Astrocyte of the hippocampus (primary cell): ENCODE measurements around the gene ZC3H14.
A peak's percentile ranks its signal among the peaks of the same experiment; 100 is the strongest.

Experiments used
- DNase-seq: peaks from one replicate; pipeline ENCODE4 v3.0.0; 2011; ENCODE audit warnings: low read depth, low spot score

Gene ZC3H14

GRCh38 chr14:88604212-88604611, 41.4 kb downstream of the ZC3H14 start:
- no peak for DNase-seq

DNA sequence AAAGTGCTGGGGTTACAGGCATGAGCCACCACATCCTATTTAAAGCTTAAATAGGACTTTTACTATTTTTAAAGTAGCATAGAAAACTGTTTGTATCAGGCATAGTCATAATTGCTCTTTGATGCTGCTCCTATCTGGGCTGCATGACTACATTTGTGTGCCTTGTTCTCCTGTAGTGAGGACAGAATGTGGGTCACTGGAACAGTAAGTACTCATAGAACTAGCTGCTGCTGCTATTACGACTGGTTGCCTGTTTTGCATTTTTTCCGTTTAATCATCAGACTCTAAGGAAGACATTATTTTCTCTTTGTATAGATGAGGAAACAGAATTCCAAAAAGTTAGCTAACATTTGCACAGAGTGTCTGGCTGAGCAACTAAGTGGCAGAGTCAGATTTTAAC, 42.8 kb downstream of the ZC3H14 start:
- DNase-seq = no peak

DNA sequence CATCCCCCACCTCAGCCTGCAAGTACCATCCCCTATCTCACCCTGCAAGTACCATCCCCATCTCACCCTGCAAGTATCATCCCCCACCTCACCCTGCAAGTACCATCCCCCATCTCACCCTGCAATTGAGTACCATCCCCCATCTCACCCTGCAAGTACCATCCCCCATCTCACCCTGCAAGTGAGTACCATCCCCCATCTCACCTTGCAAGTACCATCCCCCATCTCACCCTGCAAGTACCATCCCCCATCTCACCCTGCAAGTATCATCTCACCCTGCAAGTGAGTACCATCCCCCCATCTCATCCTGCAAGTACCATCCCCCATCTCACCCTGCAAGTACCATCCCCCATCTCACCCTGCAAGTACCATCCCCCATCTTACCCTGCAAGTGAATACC, 45.0 kb downstream of the ZC3H14 start:
- DNase-seq = no peak

- peak; percentile 14 for DNase-seq
Measured at GRCh38 chr14:88611878-88612277, 49.0 kb downstream of the ZC3H14 start.

- peak; percentile 26 for DNase-seq
Measured at GRCh38 chr14:88612981-88613380, 50.1 kb downstream of the ZC3H14 start.

DNA sequence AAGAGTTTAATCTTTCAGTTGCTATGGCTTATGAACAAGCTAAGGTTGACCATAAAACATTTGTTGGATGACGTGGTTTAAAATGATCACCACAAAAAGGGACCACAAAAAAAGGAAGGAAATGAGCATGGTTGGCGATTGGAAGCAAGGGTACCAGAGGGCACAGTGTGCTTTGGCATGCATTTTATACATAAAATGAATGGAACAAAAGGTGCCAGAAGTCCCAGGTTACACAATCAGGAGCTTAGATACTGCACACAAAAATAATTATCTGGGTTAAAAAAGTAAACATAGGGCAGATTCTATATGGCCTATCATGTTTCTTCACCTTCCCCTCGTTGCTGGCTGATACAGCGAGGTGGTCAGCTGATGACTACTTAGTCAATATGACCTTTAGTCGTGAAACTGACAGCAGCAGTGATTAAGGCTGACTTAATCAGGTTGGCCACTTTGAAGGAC, 50.7 kb downstream of the ZC3H14 start:
- peak; percentile 80 for DNase-seq

- DNase-seq = peak; percentile 76
Measured at GRCh38 chr14:88614218-88614907, 51.5 kb downstream of the ZC3H14 start.

- DNase-seq = no peak
Measured at GRCh38 chr14:88616697-88617096, 53.9 kb downstream of the ZC3H14 start.

GRCh38 chr14:88617479-88617878, 54.6 kb downstream of the ZC3H14 start:
- no peak for DNase-seq

- DNase-seq = no peak
Measured at GRCh38 chr14:88618476-88618875, 55.6 kb downstream of the ZC3H14 start.

DNA sequence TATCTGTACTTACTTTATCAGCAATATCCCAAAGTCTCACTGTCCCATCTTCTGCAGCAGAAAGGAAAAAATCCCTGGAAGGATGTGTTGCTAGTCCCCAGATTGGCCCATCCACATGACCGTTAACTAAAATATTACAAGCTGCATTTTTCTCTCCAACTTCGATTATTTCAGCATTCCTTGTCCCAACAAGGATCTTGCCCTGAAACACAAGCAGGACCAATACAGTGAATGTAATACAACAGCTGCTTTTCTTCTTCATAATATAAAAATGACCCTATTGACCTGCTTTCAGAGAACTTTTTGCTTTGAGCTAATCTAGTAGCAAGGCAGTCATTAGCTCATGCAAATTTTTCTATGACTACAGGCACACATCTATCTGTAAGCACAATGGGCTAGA, 58.3 kb downstream of the ZC3H14 start:
- no peak for DNase-seq

DNA sequence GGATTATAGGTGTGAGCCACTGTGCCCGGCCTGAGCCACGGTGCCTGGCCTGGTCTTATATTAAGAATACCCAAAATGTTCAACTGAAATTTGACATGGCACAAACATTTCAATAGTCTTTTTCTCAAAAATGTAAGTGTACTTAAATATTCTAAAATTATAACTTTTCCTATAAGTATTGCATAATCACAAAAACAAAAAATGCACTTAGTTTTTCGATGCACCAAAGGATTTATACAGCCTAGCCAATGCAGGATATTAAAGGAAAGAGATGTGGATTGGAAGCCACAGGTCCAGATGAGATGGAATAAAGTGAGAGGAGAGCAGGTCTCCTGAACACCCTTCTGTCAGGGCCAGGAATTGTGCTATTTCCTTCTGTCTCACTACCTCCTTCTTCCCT, 62.8 kb downstream of the ZC3H14 start:
- no peak for DNase-seq

- no peak for DNase-seq
Measured at GRCh38 chr14:88628033-88628432, 65.2 kb downstream of the ZC3H14 start.

- no peak for DNase-seq
Measured at GRCh38 chr14:88628462-88628861, 65.6 kb downstream of the ZC3H14 start.

GRCh38 chr14:88630565-88630964, 67.7 kb downstream of the ZC3H14 start:
- peak; percentile 88 for DNase-seq

GRCh38 chr14:88631091-88631490, 68.3 kb downstream of the ZC3H14 start:
- no peak for DNase-seq

DNA sequence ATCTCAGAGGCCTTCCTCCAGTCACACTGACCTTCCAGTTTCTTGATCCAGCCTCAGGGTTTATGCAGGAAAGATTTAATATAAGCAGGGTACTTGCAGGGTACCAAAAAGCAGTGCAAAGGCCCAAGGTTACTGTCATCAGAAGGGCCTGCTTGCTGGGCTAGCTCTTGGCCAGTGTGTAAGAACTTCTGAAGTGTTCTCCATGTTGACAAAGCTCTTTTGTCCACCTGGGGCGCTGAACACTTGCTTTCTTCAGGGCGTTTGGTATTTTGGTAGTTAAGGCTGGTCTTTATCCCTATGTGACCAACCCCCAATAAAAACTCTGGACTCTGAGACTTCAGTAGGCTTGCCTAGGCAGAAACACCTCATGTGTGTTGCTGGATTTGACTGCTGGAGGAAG, 69.7 kb downstream of the ZC3H14 start:
- DNase-seq = no peak

DNA sequence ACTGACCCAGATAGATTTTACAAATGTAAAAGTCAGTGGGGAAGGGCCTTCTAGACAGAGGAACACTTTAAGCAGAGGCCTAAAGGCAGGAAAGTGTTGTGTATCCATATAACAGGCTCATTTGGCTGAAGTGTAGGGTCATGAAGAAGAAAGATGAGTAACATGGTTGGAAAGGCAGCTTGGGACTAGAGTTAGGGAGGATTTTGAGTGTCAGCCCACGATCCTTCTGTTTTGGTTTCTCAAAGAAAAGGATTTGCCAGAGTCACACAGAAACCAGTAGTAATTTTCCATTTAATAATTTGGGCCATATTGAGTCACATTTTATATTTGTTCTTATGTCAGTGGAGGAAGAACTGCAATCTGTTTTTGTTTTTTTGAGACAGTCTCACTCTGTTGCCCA, 76.4 kb downstream of the ZC3H14 start:
- DNase-seq = no peak

DNA sequence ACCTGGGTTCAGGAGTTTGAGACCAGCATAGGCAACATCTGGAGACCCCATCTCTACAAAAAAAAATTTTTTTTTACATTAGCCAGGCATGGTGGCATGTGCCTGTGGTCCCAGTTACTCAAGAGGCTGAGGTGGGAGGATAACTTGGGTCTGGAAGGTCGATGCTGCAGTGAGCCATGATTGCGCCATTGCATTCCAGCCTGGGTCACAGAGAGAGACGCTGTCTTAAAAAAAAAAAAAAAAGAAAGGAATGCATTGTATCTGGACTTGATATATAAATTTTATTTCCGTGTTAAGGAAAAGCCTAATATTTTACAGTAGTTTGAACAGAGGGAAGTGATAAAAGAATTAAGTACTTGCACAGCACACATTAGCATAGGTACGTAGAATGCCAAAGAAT, 97.2 kb downstream of the ZC3H14 start:
- no peak for DNase-seq

DNA sequence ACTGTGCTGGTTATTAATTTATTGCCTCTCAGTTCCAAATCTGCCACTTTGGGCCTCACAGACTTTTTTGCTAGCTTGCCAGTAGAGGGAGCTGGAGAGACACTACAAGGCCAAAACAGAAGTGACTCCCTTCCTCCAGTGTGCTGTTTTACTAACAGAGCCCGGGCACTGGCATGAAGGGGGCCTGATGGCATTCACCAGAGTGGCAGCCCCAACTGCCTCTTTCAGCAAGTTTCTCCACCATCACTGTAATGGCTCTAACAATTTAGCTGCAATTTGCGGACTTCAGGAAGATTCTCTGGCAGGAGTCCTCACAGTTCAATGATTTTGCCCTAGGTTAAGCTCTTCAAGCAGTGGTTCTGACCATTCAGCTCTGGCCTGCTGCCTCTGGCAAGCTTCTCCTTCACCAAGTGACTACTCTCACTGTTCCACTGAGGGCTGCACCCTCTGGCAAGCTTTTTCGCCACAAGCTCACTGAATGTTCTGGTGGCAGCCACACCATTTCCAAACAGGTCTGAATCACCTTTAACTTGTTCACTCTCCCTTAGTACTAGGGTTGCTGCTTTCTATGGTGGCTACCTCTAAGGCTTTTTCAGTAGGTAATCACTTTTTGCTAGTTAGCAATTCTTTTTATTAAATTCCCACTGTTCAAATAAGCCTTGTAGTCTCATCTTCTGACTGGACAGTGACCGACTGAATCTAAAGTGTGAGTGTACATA, 104.9 kb downstream of the ZC3H14 start:
- DNase-seq = peak; percentile 86

- no peak for DNase-seq
Measured at GRCh38 chr14:88668448-88669116, 105.7 kb downstream of the ZC3H14 start.

GRCh38 chr14:88669346-88669745, 106.5 kb downstream of the ZC3H14 start:
- DNase-seq = peak; percentile 11
